ENCODE data around the gene SLC36A3.

Gene SLC36A3

DNA sequence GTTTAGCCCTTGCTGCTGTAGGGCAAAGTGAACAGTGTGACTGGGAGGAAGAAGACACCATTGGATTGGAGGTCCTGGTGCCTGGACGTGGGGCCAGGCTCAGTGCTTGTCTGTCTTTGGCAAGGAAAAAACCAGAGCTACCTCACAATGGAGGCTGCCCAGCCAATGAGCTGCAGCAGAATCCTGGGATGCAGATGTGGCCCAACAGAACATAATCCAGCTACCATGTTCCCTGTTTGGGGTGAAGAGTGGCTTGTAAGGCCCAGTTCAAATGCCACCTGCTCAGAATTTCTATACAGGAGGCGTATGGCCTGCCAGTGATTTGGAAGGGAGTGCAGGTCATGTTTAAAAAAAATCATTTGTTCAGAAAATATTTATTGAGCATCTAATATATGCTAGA, at the start of gene SLC36A3:
TSS of gene SLC36A3 (minus strand) at position 101 of the 400 bp plus-strand sequence. CDS start 412 bp downstream, outside the sequence.
- H3K27ac Mint-ChIP-seq, result no peak within 1 kb of the TSS
- no peaks in the 10 kb centered on the region for H3K27me3 Mint-ChIP-seq
- H3K4me3 Mint-ChIP-seq, result no peak within 1 kb of the TSS
- no peaks in the 10 kb centered on the region for H3K9me3 Mint-ChIP-seq
- no peaks in the 10 kb centered on the region for H3K36me3 Mint-ChIP-seq
- peaks cover 5% of the 10 kb centered on the region for H3K4me1 Mint-ChIP-seq

DNA sequence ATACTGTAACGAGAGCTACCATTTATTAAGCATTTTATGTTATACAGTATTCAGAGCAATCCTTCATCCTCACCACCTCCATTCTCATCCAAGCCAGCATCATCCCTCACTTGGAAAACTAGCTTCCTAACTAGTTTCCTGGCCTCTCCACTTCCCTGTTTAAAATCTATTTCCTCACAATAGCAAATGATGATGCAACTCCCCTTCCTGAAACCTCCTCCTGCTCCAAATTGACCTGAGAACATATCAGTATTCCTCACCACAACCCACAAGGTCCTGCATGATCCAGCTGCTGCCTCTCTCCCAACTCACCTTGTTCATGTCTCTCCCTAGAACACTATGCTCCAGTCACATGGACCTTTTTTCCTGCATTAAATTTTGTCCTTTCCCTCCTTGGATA, 48.1 kb upstream of the SLC36A3 start:
- Mint-ChIP-seq H3K4me3 (no peak overlapping the region), H3K27ac (no peak overlapping the region), H3K27me3 (peaks cover 1% of the 10 kb centered on the region)

DNA sequence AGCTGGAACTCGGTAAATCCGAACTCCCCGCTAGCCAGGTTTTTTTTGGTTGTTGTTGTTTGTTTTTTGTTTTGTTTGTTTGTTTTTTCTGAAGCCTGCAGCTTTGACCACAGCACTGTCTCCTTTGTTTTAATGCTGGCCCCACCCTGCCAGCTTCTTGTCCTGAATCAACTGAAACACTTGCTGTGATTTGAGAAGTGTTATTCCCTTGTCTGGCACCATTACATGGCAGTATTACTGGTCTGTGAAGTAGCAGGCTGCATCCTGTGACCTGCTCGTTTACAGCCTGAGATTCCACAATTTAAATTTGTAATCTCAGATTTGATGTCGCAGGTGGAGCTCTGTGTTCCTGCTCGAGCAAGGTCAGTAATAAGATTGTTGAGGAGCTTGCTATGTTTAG, 45.2 kb upstream of the SLC36A3 start:
- Mint-ChIP-seq H3K4me1 (no peaks in the 10 kb centered on the region), H3K9me3 (no peaks in the 10 kb centered on the region), H3K36me3 (no peaks in the 10 kb centered on the region), H3K27ac (no peak overlapping the region), H3K27me3 (peaks cover 3% of the 10 kb centered on the region), H3K4me3 (no peak overlapping the region)

More for the DNA sequence above, 48.1 kb upstream of the SLC36A3 start:
- Mint-ChIP-seq H3K4me1 (no peaks in the 10 kb centered on the region), H3K36me3 (no peaks in the 10 kb centered on the region), H3K9me3 (no peaks in the 10 kb centered on the region)

- Mint-ChIP-seq H3K4me3 (no peak within 1 kb of the TSS), H3K27me3 (peaks cover 3% of the 10 kb centered on the region), H3K9me3 (no peaks in the 10 kb centered on the region), H3K4me1 (no peaks in the 10 kb centered on the region), H3K36me3 (no peaks in the 10 kb centered on the region), H3K27ac (no peak within 1 kb of the TSS)
Measured at GRCh38 chr5:151347369-151347768, 43.8 kb upstream of the SLC36A3 start, which contains the start of gene SLC36A2. SLC36A2 (minus strand) TSS chr5:151347559; CDS start chr5:151347460, 99 bp downstream.

GRCh38 chr5:151345808-151346478, 42.4 kb upstream of the SLC36A3 start:
- peaks cover 3% of the 10 kb centered on the region for H3K27me3 Mint-ChIP-seq
- no peaks in the 10 kb centered on the region for H3K9me3 Mint-ChIP-seq
- no peak overlapping the region for H3K27ac Mint-ChIP-seq
- no peaks in the 10 kb centered on the region for H3K4me1 Mint-ChIP-seq
- no peaks in the 10 kb centered on the region for H3K36me3 Mint-ChIP-seq
- H3K4me3 Mint-ChIP-seq, result no peak overlapping the region

- Mint-ChIP-seq H3K27ac (no peak overlapping the region), H3K4me1 (no peaks in the 10 kb centered on the region), H3K36me3 (no peaks in the 10 kb centered on the region), H3K9me3 (no peaks in the 10 kb centered on the region), H3K4me3 (no peak overlapping the region), H3K27me3 (peaks cover 3% of the 10 kb centered on the region)
Measured at GRCh38 chr5:151345187-151345807, 41.7 kb upstream of the SLC36A3 start.

GRCh38 chr5:151344088-151344487, 40.5 kb upstream of the SLC36A3 start:
- no peaks in the 10 kb centered on the region for H3K36me3 Mint-ChIP-seq
- H3K9me3 Mint-ChIP-seq, result no peaks in the 10 kb centered on the region
- H3K4me3 Mint-ChIP-seq, result no peak overlapping the region
- no peak overlapping the region for H3K27ac Mint-ChIP-seq
- peaks cover 3% of the 10 kb centered on the region for H3K27me3 Mint-ChIP-seq
- no peaks in the 10 kb centered on the region for H3K4me1 Mint-ChIP-seq

DNA sequence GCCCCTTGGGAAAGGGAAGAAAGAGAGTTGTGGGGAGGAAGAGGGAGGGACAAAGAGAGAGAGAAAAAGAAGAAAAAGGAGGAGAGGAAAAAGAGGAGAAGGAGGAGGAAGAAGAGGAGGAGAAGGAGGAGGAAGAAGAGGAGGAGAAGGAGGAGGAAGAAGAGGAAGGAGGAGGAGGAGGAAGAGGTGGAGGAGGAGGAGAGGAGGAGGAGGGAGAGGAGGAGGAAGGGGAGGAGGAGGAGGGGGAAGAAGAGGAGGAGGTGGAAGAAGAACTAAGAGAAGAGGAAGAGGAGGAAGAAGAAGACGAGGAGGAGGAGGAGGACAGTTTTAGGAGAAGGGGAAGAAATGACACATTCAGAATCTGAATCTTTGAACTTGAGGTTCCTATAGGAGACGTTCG, 36.4 kb upstream of the SLC36A3 start:
- H3K4me3 Mint-ChIP-seq, result no peak overlapping the region
- no peak overlapping the region for H3K27ac Mint-ChIP-seq

GRCh38 chr5:151338734-151339133, 35.2 kb upstream of the SLC36A3 start:
- no peaks in the 10 kb centered on the region for H3K9me3 Mint-ChIP-seq
- no peak overlapping the region for H3K4me3 Mint-ChIP-seq
- no peaks in the 10 kb centered on the region for H3K36me3 Mint-ChIP-seq
- H3K4me1 Mint-ChIP-seq, result peaks cover 7% of the 10 kb centered on the region
- peaks cover 1% of the 10 kb centered on the region for H3K27me3 Mint-ChIP-seq
- H3K27ac Mint-ChIP-seq, result no peak overlapping the region

More for the DNA sequence above, 36.4 kb upstream of the SLC36A3 start:
- Mint-ChIP-seq H3K36me3 (no peaks in the 10 kb centered on the region), H3K9me3 (no peaks in the 10 kb centered on the region), H3K27me3 (peaks cover 1% of the 10 kb centered on the region), H3K4me1 (peaks cover 7% of the 10 kb centered on the region)

- no peaks in the 10 kb centered on the region for H3K27me3 Mint-ChIP-seq
- H3K36me3 Mint-ChIP-seq, result no peaks in the 10 kb centered on the region
- no peak overlapping the region for H3K27ac Mint-ChIP-seq
- no peak overlapping the region for H3K4me3 Mint-ChIP-seq
- H3K4me1 Mint-ChIP-seq, result no peaks in the 10 kb centered on the region
- H3K9me3 Mint-ChIP-seq, result no peaks in the 10 kb centered on the region
Measured at GRCh38 chr5:151332857-151333256, 29.3 kb upstream of the SLC36A3 start.

DNA sequence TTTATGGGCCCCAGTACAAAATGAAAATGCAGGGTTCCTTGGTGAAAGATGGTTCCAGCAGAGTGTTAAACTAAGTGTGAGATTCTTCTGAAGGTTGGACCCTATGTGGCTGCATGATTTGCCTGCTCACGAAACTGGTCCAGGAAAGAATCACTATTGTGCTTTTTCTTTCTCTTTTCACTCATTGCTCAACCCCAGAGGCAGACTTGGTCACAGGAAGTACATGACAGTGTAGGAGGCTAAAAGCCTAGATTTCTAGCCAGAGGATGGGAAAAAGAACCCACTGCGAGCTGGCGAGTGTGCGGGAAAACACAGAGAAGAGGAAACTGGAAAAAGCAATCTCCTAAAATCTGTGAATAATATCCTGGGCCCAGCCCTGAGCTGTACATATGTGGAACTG, 25.2 kb upstream of the SLC36A3 start:
- Mint-ChIP-seq H3K4me1 (no peaks in the 10 kb centered on the region), H3K9me3 (no peaks in the 10 kb centered on the region), H3K27me3 (peaks cover 3% of the 10 kb centered on the region), H3K36me3 (peaks cover 1% of the 10 kb centered on the region), H3K27ac (no peak overlapping the region), H3K4me3 (no peak overlapping the region)

GRCh38 chr5:151327585-151327984, 24.0 kb upstream of the SLC36A3 start:
- Mint-ChIP-seq H3K27ac (no peak overlapping the region), H3K9me3 (no peaks in the 10 kb centered on the region), H3K4me3 (no peak overlapping the region), H3K27me3 (peaks cover 3% of the 10 kb centered on the region), H3K4me1 (no peaks in the 10 kb centered on the region), H3K36me3 (peaks cover 1% of the 10 kb centered on the region)

DNA sequence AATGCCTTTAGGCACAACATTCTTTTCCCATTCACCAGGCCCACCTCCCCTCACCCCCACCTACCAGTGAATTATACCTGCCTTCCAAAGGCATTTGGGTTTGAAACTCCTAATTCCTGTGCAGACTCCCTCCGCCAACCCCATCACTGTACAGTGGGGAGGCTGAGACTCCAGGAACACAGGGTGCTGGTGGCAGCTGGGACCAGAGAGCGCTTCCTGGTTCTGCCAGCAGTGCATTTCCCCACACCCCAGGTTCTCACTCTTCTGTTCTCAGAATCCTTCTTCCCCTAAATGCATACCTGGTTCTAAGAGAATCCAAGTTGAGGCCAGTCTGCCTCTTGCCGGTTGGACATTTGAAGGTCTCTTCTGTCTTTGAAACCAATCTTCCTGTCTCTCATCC, 22.7 kb upstream of the SLC36A3 start:
- Mint-ChIP-seq H3K27me3 (peaks cover 3% of the 10 kb centered on the region), H3K4me3 (no peak overlapping the region), H3K9me3 (no peaks in the 10 kb centered on the region), H3K27ac (no peak overlapping the region), H3K4me1 (no peaks in the 10 kb centered on the region), H3K36me3 (peaks cover 1% of the 10 kb centered on the region)

DNA sequence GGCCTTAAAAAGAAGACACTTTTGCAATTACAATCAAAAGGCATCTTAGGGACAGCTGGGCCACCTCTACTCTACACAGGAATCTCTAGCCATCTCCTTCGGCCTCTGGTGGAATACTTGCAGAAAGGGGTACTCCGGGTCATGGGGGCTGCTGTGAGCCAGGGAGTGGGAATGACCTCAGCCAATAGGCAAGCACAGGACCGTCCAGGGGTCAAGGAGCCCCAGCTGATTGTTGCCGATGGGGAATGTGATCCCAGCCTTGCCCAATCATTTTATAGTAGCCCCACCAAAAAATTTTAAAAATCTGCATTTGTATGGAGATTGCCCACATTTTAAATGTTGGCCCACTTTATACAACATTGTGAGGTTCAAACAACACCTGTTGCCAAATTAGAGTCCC, 16.9 kb upstream of the SLC36A3 start:
- Mint-ChIP-seq H3K27ac (no peak overlapping the region), H3K4me1 (peaks cover 3% of the 10 kb centered on the region), H3K9me3 (no peaks in the 10 kb centered on the region), H3K4me3 (no peak overlapping the region), H3K36me3 (peaks cover 1% of the 10 kb centered on the region), H3K27me3 (peaks cover 2% of the 10 kb centered on the region)

DNA sequence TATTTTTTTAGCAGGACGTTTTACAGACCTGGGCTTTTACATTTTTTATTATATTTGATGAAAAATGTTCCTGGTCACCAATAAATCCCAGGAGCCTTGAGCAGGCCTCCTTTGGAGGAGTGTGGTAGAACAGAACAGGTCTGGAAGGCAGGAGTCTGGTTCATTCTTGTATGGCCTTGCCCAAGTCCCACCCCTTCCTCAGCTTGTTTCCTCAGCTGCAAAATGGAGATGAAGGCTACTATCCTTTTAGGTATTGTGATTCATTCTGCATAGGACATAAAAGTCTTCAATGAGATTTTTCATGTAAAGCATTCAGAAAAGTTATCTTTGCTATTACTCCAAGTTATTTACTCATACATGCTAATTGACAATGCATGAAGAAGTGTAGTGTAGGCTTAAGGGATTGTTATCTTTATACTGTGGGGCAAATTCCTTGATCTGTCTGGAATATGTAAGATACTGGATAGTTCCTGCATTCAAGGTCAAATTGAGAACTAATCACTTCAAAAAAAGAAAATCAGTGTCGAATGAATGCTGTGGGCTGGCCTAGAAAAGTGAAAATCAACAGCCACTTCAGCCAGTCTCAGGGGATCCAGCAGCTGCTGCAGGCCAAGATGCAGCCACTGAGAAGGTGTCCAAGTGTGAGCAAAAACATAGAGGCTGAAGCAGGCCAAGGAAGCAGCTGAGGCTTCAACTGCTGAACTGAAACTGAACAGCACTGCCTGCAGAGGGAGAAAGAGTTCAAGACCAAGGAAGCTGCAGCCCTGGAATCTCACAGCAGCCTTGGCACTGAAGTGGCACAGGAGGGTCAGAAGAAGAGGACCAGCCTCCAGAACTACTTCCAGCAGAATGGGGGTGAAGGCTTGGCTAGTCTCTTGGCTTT, 15.5 kb upstream of the SLC36A3 start:
- Mint-ChIP-seq H3K27ac (no peak overlapping the region), H3K4me3 (no peak overlapping the region), H3K27me3 (no peaks in the 10 kb centered on the region), H3K36me3 (no peaks in the 10 kb centered on the region), H3K9me3 (no peaks in the 10 kb centered on the region), H3K4me1 (peaks cover 3% of the 10 kb centered on the region)

DNA sequence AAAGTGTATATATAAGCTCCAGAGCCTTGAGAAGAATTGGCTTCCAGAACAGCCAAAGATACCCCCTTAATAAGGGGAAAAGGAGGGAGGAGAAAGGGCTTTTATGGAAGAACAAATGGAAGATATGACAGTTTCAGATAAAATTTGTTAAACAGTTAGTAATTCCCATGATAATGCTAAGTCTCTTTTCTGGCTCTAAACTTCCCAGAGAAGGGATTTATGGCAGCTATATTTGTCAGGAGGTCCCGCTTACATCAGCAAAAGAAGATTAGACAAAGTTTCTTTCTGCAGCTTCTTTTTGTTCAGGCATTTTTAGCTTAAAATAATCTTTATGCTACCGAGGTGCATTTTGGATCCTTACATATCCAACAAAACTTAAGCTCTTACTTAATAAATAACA, 14.3 kb upstream of the SLC36A3 start:
- no peak overlapping the region for H3K27ac Mint-ChIP-seq
- no peak overlapping the region for H3K4me3 Mint-ChIP-seq
- no peaks in the 10 kb centered on the region for H3K27me3 Mint-ChIP-seq
- no peaks in the 10 kb centered on the region for H3K36me3 Mint-ChIP-seq
- H3K4me1 Mint-ChIP-seq, result peaks cover 3% of the 10 kb centered on the region
- no peaks in the 10 kb centered on the region for H3K9me3 Mint-ChIP-seq

All from activated naive CD4-positive, alpha-beta T cell treated with anti-CD3 and anti-CD28 coated beads, Interleukin-2, amount 50 U/mL, for 24 hours (primary cell).